ENCODE data around the gene THG1L.
A peak's percentile ranks its signal among the peaks of the same experiment; 100 is the strongest.

Gene THG1L

DNA sequence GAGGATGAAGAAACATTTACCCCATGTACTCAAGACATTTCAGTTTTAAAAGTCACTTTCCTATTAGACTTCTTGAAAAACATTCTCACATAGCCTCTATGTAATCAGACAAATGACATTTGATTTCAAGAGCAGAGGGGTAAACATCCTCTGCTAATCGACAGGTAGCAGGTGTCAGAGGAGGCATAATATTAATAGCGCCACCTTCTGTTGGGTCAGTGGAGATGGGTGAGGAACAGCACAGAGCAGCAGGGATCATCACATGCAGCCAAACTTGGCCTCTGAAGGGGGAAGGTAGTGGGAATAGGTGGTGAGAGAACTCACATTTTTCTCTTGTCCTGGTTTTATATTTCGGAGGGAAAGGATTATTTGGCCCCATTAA, 9.0 kb downstream of the THG1L start:
- H3K4me3 Mint-ChIP-seq, result no peak overlapping the region
- peaks cover 22% of the 10 kb centered on the region for H3K36me3 Mint-ChIP-seq (ENCODE audit: low read depth)
- no peaks in the 10 kb centered on the region for H3K27me3 Mint-ChIP-seq
- no peak for ATAC-seq
- no peaks in the 10 kb centered on the region for H3K9me3 Mint-ChIP-seq
- DNase-seq, result no peak
- no peak overlapping the region for H3K27ac Mint-ChIP-seq
- peaks cover 15% of the 10 kb centered on the region for H3K4me1 Mint-ChIP-seq

DNA sequence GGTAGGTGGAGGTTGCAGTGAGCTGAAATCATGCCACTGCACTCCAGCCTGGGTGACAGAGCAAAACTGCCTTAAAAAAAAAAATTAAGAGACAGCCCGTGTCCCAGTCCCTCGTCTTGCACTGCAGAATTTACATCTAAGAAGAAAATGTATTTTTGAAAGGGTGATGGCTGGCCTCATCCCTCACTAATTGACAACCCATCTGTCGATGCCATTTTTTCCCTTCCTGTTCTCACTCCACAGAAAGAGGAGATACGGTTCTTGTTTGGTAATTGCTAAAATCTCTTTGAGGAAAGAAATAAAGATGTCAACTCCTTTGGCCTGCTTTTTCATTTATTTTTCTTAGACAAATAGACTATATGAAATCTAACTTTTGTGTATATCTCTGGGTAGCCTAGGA, 9.9 kb downstream of the THG1L start:
- peaks cover 23% of the 10 kb centered on the region for H3K36me3 Mint-ChIP-seq (ENCODE audit: low read depth)
- DNase-seq (no peak), ATAC-seq (no peak)
- no peaks in the 10 kb centered on the region for H3K27me3 Mint-ChIP-seq
- peaks cover 20% of the 10 kb centered on the region for H3K4me1 Mint-ChIP-seq
- no peaks in the 10 kb centered on the region for H3K9me3 Mint-ChIP-seq
- H3K4me3 Mint-ChIP-seq, result no peak overlapping the region
- no peak overlapping the region for H3K27ac Mint-ChIP-seq

DNA sequence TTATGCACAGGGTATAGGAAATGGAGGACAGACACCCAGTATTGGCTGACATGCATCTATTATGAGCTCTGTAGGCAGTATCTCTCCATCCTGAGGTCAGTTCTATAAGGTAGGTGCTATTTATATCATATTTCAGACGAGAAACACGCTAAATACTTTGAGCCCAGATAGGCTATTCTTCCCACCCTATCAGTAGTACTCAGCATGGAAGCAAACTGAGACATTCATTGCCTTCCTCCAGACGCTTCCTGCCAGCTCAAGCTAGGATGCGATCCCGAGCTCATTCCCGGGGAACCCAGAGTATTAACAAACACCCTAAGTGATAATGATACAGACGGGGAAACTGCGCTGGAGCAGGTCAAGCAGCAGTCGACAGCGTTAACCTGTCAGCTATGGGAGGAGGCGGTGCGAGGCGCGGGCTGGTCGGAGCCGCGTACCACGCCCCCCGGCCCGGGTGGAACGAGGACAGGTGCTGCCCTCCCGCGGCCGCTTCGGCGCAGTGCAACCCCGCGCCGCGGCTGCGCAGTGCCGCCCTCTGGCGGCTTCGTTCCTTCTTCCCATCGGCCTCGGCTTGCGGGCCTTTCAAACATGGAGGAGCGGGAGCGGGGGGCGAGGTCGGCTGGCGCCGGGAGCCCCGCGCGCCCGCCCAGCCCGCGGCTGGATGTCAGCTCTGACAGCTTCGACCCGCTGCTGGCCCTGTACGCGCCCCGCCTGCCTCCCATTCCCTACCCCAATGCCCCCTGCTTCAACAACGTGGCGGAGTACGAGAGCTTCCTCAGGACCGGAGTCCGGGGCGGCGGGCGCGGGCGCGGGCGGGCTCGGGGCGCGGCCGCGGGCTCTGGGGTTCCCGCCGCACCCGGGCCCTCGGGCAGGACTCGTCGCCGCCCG, 12.2 kb downstream of the THG1L start, which contains the start of gene LSM11:
Gene LSM11 (plus strand): TSS at position 550 of the 888 bp plus-strand sequence. CDS start 39 bp downstream, at position 589.
- Mint-ChIP-seq H3K36me3 (ENCODE audit: low read depth) (peaks cover 9% of the 10 kb centered on the region), H3K27me3 (no peaks in the 10 kb centered on the region), H3K4me1 (peaks cover 34% of the 10 kb centered on the region), H3K27ac (peak within 1 kb of the TSS; percentile 89), H3K9me3 (no peaks in the 10 kb centered on the region), H3K4me3 (peak within 1 kb of the TSS; percentile 93)
- DNase-seq (peak; percentile 93), ATAC-seq (peak; percentile 91)

DNA sequence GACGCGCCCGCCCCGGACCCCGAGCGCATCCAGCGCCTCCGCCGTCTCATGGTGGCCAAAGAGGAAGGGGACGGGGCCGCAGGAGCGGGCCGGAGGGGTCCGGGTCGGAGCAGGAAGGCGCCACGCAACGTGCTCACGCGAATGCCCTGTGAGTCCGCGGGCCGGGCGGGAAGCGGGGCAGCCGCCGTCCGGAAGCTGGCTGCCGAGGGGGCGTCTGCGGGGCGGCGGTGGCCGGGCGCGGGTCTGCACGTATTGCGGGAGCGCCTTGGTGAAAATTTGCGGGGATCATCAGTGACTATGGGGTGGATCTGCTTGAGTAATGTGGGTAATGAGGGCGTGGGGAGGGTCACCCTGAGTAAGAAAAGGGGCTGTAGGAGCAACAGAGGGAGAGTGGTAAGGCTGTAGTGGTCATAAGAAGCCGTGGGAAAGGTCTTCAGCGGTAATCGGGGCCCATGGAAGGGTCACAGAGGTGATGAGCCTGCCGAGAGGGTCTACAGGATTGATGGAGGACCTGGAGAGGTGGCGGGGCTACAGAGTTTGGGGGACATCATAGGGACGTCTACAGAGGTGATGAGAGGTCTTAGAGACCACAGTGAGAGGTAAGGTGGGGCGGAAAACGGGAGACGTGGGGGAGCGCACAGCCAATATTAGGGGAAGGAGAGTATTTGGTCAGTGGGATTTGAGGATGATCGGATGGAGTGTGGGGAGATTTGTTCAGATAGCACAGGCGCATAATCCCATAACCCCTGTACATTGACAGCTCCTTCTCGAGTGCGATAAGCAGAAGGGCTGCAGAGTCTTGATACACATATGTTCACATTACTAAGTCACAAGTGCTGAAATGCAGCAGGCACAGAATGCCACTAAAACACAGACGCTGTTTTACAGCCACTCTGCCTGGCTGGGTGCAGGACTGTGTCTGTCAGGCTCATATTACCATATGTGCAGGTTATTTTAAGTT, 13.1 kb downstream of the THG1L start:
- DNase-seq (peak; percentile 40), ATAC-seq (peak; percentile 8)
- peaks cover 6% of the 10 kb centered on the region for H3K36me3 Mint-ChIP-seq (ENCODE audit: low read depth)
- H3K4me1 Mint-ChIP-seq, result peaks cover 41% of the 10 kb centered on the region
- no peaks in the 10 kb centered on the region for H3K27me3 Mint-ChIP-seq
- H3K4me3 Mint-ChIP-seq, result peak overlapping the region; percentile 93
- H3K27ac Mint-ChIP-seq, result peak overlapping the region; percentile 89
- no peaks in the 10 kb centered on the region for H3K9me3 Mint-ChIP-seq

DNA sequence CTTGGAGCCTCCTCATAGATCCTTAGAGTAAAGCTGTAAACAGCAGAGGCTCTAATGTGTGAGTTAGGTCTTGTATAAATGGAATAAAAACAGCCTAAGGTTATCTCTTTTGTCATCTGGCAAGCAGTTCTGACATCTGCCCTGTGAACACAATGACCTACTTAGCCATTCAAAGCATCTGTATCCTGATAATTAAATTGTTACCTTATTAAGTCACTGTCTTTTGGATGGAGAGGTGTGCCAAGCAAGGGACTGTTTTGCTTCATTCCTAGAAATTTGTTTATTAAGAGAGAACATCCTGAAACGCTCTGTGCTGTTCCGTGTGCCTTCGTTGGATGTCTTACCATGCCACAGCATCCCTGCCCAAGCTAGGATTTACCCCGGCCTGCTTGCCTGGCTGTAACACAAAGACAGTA, 13.8 kb downstream of the THG1L start:
- Mint-ChIP-seq H3K9me3 (no peaks in the 10 kb centered on the region), H3K27ac (no peak overlapping the region)

DNA sequence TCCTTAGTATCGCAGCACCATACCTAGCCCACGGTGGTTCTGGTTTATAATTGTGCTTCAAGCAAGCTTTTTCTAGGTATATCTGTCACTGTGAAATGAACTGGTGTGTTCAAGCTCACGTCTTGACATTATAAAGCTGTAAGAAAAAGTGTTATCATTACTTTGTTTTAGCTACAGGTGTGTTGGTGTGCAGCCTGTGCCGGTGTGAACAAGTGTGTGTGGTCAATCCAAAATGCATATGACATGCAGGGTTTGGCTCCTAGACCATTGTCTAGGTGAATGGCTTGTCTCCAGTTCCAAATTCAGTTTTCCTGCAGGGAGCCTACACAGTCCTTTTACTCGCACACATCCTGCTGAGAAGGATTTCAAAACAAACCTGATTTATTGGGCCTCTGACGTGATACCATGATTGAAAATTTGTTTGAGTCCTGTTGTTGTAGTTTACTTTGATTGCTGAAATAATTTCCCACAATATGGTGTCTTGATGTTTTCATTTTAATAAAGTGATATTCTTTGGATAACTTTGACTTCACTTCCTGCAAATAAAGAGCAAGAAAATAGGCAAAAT, 16.0 kb downstream of the THG1L start:
- Mint-ChIP-seq H3K27me3 (no peaks in the 10 kb centered on the region), H3K27ac (peak overlapping the region; percentile 59), H3K9me3 (no peaks in the 10 kb centered on the region), H3K36me3 (ENCODE audit: low read depth) (peaks cover 9% of the 10 kb centered on the region), H3K4me1 (peaks cover 45% of the 10 kb centered on the region), H3K4me3 (no peak overlapping the region)
- ATAC-seq (no peak), DNase-seq (no peak)

More for the DNA sequence above, 13.8 kb downstream of the THG1L start:
- Mint-ChIP-seq H3K4me1 (peaks cover 45% of the 10 kb centered on the region), H3K36me3 (ENCODE audit: low read depth) (peaks cover 6% of the 10 kb centered on the region), H3K27me3 (no peaks in the 10 kb centered on the region), H3K4me3 (peak overlapping the region; percentile 93)
- no peak for ATAC-seq
- no peak for DNase-seq

DNA sequence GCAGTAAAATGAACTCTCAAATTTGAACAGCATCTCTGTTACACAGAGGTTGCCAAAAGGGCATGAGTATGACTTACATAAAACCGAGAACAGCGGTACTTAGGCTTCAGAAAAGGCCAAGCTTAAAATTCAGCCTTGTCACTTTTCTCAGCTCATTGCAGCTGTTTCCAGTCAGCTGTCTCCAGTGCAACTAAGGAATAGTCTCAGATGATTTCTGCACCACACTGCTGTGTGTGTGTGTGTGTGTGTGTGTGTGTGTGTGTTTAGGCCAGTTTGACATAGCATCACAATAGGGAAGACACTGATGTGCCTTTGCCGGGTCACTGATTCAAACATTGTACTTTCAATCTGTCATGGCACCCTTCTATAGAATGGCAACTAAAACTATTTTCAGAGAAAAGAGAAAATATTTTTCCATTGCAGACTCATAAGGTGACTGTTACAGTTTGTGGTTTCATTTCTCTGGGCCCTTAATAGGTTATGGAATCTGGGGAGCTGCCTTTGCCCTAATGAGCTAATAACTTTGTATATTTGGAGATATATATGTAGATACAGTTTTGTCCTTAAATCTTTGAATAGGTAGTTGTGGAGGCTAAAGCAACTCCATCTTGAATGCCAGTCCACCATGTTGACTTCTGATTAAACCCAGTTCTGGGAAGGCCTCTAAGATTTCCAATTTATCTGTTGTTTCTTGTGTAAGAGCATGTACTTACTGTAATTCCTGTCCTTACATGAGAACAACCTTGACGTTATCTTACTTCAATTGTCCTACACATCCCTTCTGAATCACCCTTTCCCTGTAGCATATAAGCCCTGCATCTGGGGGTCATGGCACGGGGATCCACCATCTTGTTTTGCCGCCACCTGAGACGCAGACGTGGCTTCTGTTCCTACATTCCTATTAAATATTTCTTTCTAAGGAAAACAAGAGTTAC, 16.8 kb downstream of the THG1L start:
- peak overlapping the region; percentile 59 for H3K27ac Mint-ChIP-seq
- no peak for ATAC-seq

DNA sequence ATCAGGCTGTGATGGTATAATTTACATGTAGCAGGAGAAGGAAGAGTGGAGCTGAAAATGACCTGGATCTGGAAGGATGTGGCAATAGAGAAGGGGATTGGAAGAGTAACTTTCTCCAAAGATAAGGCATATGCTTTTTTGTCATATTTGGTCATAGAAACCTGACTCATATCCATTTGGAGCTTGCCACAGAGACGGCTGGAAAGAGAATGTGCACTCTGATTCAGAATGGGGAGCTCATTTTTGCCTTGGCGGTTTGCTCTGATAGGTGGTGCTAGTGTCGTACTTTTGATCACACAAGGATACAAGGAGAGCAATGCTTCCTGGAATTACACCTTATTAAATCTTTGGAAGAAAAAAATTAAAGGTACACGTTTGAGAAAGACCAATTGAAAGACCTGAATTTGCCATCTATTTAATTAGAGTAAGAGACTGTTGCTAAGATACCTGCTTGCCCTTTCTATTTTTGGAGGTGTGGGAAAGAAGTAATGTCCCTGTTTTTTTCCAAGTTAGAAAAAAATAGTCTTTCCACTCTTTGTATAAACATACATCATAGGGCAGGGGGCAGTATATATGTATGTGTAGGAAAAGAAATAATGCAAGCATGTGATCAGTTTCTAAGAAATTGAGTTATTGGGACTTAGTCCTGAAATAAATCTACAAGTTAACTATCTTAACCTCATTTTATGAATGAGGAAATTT, 17.7 kb downstream of the THG1L start:
- no peak for ATAC-seq
- peak overlapping the region; percentile 5 for H3K27ac Mint-ChIP-seq
- H3K27me3 Mint-ChIP-seq, result no peaks in the 10 kb centered on the region
- peaks cover 40% of the 10 kb centered on the region for H3K4me1 Mint-ChIP-seq
- H3K4me3 Mint-ChIP-seq, result no peak overlapping the region
- no peak for DNase-seq
- H3K9me3 Mint-ChIP-seq, result no peaks in the 10 kb centered on the region
- peaks cover 15% of the 10 kb centered on the region for H3K36me3 Mint-ChIP-seq (ENCODE audit: low read depth)

More for the DNA sequence above, 16.8 kb downstream of the THG1L start:
- Mint-ChIP-seq H3K9me3 (no peaks in the 10 kb centered on the region), H3K27me3 (no peaks in the 10 kb centered on the region), H3K4me1 (peaks cover 41% of the 10 kb centered on the region), H3K4me3 (no peak overlapping the region), H3K36me3 (ENCODE audit: low read depth) (peaks cover 12% of the 10 kb centered on the region)
- DNase-seq, result no peak

DNA sequence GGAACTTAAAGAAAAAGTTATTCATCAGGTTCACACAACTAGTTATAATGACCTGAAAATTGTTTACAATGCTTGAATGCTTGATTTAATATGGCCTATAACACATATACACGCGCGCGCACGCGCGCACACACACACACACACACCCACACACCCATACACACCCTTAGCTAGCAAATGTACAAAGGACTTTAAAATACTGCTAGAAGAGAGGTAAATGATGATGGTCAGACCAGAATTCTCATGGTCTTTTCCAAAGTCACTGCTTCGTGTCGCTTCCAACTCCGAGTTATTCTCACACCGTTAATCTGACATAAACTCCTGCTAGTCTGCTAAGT, 18.2 kb downstream of the THG1L start:
- DNase-seq (no peak), ATAC-seq (no peak)
- H3K4me3 Mint-ChIP-seq, result no peak overlapping the region
- H3K9me3 Mint-ChIP-seq, result no peaks in the 10 kb centered on the region
- no peaks in the 10 kb centered on the region for H3K27me3 Mint-ChIP-seq
- no peak overlapping the region for H3K27ac Mint-ChIP-seq
- peaks cover 12% of the 10 kb centered on the region for H3K36me3 Mint-ChIP-seq (ENCODE audit: low read depth)
- H3K4me1 Mint-ChIP-seq, result peaks cover 37% of the 10 kb centered on the region

DNA sequence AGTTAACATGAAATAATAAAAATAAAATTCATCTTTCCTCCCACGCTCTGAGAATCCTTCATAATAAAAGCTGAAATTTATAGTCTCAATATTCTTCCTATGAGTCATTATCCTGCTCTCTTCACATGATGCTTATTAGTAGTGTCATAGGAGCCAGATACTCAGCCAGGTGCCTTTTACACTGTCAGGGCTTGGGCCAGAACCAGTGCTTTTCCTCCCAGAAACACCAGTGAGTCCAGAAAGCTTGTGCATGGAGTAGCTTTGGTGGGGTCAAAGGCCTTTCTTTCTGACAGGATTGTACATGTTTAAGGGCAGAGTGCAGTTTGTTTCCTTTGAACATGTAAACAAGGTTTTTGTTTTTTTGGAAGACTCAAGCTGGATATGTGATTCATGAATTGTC, 19.1 kb downstream of the THG1L start:
- Mint-ChIP-seq H3K27ac (no peak overlapping the region), H3K36me3 (ENCODE audit: low read depth) (peaks cover 14% of the 10 kb centered on the region), H3K4me1 (peaks cover 30% of the 10 kb centered on the region), H3K9me3 (no peaks in the 10 kb centered on the region), H3K4me3 (no peak overlapping the region), H3K27me3 (no peaks in the 10 kb centered on the region)
- DNase-seq, result no peak
- no peak for ATAC-seq

DNA sequence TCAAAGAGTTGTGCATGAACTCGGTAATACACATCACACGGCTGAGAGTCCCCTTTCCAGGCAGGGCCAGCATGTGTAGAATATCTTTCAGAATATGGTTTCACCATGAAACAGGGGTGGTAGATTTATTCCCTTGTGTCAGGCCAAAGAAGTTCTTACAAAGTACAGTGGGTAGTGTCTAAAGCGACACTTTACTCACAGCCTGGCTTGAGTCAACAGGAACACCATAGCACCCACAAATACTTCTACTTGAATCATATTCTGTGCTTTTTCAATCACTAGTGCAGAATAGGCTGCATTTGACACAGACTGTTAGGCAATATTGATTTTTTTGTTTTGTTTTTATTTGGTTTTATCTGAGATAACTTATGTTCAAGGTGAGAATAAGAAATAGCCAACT, 24.9 kb downstream of the THG1L start:
- Mint-ChIP-seq H3K4me3 (no peak overlapping the region), H3K36me3 (ENCODE audit: low read depth) (peaks cover 19% of the 10 kb centered on the region), H3K9me3 (no peaks in the 10 kb centered on the region), H3K27ac (no peak overlapping the region), H3K27me3 (no peaks in the 10 kb centered on the region), H3K4me1 (peaks cover 2% of the 10 kb centered on the region)
- DNase-seq, result no peak
- ATAC-seq, result no peak

DNA sequence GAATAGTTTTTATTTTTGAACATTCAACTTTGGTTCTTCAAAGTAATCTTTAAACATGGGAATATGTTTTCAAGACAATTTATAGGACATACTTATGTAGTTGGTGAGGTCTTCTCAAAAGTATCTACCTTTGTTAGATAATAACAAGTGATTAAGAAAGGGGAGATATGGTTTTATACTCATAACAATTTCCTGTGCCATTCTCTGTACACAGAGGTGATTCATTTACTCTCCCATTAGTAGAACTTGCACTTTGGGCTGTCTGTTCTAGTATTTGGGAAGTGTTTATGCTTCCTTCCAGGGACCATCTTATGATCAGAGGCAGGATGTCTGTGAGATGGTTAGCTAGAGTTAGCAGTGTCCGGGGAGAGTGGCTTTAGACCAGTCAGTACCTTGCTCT, 27.5 kb downstream of the THG1L start:
- no peaks in the 10 kb centered on the region for H3K9me3 Mint-ChIP-seq
- H3K27me3 Mint-ChIP-seq, result no peaks in the 10 kb centered on the region
- H3K36me3 Mint-ChIP-seq (ENCODE audit: low read depth), result peaks cover 16% of the 10 kb centered on the region
- H3K4me1 Mint-ChIP-seq, result peaks cover 2% of the 10 kb centered on the region
- no peak overlapping the region for H3K4me3 Mint-ChIP-seq
- H3K27ac Mint-ChIP-seq, result no peak overlapping the region
- no peak for DNase-seq
- no peak for ATAC-seq

Measured in activated naive CD8-positive, alpha-beta T cell treated with anti-CD3 and anti-CD28 coated beads, Interleukin-2, amount 50 U/mL, for 24 hours (primary cell).